ENCODE results near the gene PAIP2. TPM values are rescaled to one million over a fixed set of nuclear protein-coding genes. Genes with fewer than 3 reads are reported as not detected.
"Not testable (repeated sequence)": the region's sequence is repeated elsewhere in the genome, so short reads cannot be mapped to it uniquely, and the experiment has no call there.

The PAIP2 gene
- total and polyA plus RNA-seq, 7 donors, result 70.7 to 146 (median 98.0) TPM

GRCh38 chr5:139384591-139385051 is 43.0 kb downstream of the PAIP2 start:
- TF ChIP-seq POLR2AphosphoS5 (IDR thresholded peaks at IDR 0.05), result no peak
- TF ChIP-seq EP300 (IDR thresholded peaks at IDR 0.05), result no peak
- no peak for TF ChIP-seq POLR2A (IDR thresholded peaks at IDR 0.05)
- TF ChIP-seq, protein P1, sequence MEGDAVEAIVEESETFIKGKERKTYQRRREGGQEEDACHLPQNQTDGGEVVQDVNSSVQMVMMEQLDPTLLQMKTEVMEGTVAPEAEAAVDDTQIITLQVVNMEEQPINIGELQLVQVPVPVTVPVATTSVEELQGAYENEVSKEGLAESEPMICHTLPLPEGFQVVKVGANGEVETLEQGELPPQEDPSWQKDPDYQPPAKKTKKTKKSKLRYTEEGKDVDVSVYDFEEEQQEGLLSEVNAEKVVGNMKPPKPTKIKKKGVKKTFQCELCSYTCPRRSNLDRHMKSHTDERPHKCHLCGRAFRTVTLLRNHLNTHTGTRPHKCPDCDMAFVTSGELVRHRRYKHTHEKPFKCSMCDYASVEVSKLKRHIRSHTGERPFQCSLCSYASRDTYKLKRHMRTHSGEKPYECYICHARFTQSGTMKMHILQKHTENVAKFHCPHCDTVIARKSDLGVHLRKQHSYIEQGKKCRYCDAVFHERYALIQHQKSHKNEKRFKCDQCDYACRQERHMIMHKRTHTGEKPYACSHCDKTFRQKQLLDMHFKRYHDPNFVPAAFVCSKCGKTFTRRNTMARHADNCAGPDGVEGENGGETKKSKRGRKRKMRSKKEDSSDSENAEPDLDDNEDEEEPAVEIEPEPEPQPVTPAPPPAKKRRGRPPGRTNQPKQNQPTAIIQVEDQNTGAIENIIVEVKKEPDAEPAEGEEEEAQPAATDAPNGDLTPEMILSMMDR (IDR thresholded peaks at IDR 0.05), result no peak
- 60 to 75% methylated on average over 9 of the region's 9 CpGs for WGBS, 2 donors
- peak overlapping the region in 3 of 4 donors; percentile 18 to 23 (median 20) for H3K4me3 ChIP-seq

GRCh38 chr5:139385061-139386049 is 43.7 kb downstream of the PAIP2 start:
- intact Hi-C loops (cut with DNase I), result no loop called here
- no peak for DNase-seq
- WGBS, 2 donors, result 26 to 31% methylated on average over 8 of the region's 8 CpGs

More at GRCh38 chr5:139384591-139385051, 43.0 kb downstream of the PAIP2 start:
- intact Hi-C loops (cut with DNase I), result no loop called here
- no peaks in the 10 kb centered on the region for H3K9me3 ChIP-seq
- no peaks in the 10 kb centered on the region for H3K27me3 ChIP-seq
- H3K36me3 ChIP-seq, result no peaks in the 10 kb centered on the region
- peak overlapping the region in 2 of 4 donors; percentile 14 to 61 for H3K27ac ChIP-seq
- DNase-seq, result no peak
- peaks cover 0 to 4% (median 0%) of the 10 kb centered on the region in 4 donors for H3K4me1 ChIP-seq

GRCh38 chr5:139386050-139386438 is 44.4 kb downstream of the PAIP2 start:
- intact Hi-C loops (cut with DNase I), result no loop called here
- TF ChIP-seq POLR2A (IDR thresholded peaks at IDR 0.05) (no peak), EP300 (IDR thresholded peaks at IDR 0.05) (no peak), POLR2AphosphoS5 (IDR thresholded peaks at IDR 0.05) (no peak)
- TF ChIP-seq, protein P1 (IDR thresholded peaks at IDR 0.05), result no peak
- Histone ChIP-seq H3K36me3 (no peaks in the 10 kb centered on the region), H3K9me3 (no peaks in the 10 kb centered on the region), H3K27me3 (no peaks in the 10 kb centered on the region), H3K27ac (no peak overlapping the region), H3K4me1 (peaks cover 0 to 4% (median 0%) of the 10 kb centered on the region in 4 donors), H3K4me3 (no peak overlapping the region)
- WGBS, 2 donors, result 86 to 88% methylated on average over 5 of the region's 5 CpGs
- no peak for DNase-seq

More at GRCh38 chr5:139385061-139386049, 43.7 kb downstream of the PAIP2 start:
- Histone ChIP-seq H3K4me1 (peaks cover 0 to 4% (median 0%) of the 10 kb centered on the region in 4 donors), H3K36me3 (no peaks in the 10 kb centered on the region), H3K9me3 (no peaks in the 10 kb centered on the region), H3K4me3 (peak overlapping the region in 3 of 4 donors; percentile 18 to 23 (median 20)), H3K27ac (peak overlapping the region in 2 of 4 donors; percentile 14 to 61), H3K27me3 (no peaks in the 10 kb centered on the region)
- TF ChIP-seq EP300 (IDR thresholded peaks at IDR 0.05) (no peak), POLR2A (IDR thresholded peaks at IDR 0.05) (no peak)

DNA sequence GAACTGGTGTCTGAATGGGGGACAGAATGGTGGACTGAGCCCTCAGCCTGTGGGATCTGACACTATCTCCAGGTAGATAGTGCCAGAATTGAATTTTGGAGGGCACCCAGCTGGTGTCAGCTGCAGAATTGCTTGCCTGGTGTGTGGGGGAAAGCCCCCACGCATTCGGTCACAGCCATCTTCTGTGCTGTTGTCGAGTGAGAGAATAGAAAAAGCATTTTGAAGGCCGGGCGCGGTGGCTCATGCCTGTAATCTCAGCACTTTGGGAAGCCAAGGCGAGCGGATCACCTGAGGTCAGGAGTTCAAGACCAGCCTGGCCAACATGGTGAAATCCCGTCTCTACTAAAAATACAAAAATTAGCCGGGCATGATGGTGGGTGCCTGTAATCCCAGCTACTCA is 45.3 kb downstream of the PAIP2 start:
- H3K27ac ChIP-seq; DNase-seq; H3K4me1 ChIP-seq; H3K9me3 ChIP-seq; H3K4me3 ChIP-seq; H3K36me3 ChIP-seq; H3K27me3 ChIP-seq; intact Hi-C loops (cut with DNase I): not testable (repeated sequence)
- 91 to 95% methylated on average over 10 of the region's 10 CpGs for WGBS, 2 donors

- Histone ChIP-seq H3K27me3 (peaks cover 6 to 11% (median 6%) of the 10 kb centered on the region in 3 donors), H3K4me1 (peaks cover 0 to 14% (median 6%) of the 10 kb centered on the region in 4 donors), H3K4me3 (no peak overlapping the region), H3K9me3 (no peaks in the 10 kb centered on the region), H3K27ac (no peak overlapping the region), H3K36me3 (no peaks in the 10 kb centered on the region)
- intact Hi-C loops (cut with DNase I), result no loop called here
- WGBS, 2 donors, result 52 to 59% methylated on average over 10 of the region's 10 CpGs
- TF ChIP-seq EP300 (IDR thresholded peaks at IDR 0.05) (no peak), POLR2AphosphoS5 (IDR thresholded peaks at IDR 0.05) (no peak), POLR2A (IDR thresholded peaks at IDR 0.05) (no peak)
- TF ChIP-seq, protein P1 (IDR thresholded peaks at IDR 0.05), result no peak
- no peak for DNase-seq
These were observed 46.0 kb downstream of the PAIP2 start for GRCh38 chr5:139387611-139388197.
